ENCODE measurements around the gene NQO1. TPM values are rescaled to one million over a fixed set of nuclear protein-coding genes. Genes with fewer than 3 reads are reported as not detected.

NQO1 gene
- total and polyA plus RNA-seq, 2 of the 4 experiments (the other 2 are of a cell fraction) = 304 to 426 TPM

- Histone ChIP-seq H2AK9ac (replicated peaks; ENCODE audit: low read depth, low read length, poor library complexity) (no peak overlapping the region), H3K9me3 (ENCODE audit: control insufficient read depth, insufficient read depth, low read length) (no peaks in the 10 kb centered on the region), H4K91ac (ENCODE audit: insufficient read depth, low read depth, low read length) (no peak overlapping the region), H2BK20ac (ENCODE audit: low read depth, low read length) (no peak overlapping the region), H4K20me1 (ENCODE audit: insufficient read depth, low read length) (no peaks in the 10 kb centered on the region), H3K14ac (replicated peaks; ENCODE audit: low read depth, low read length) (no peak overlapping the region), H4K5ac (ENCODE audit: low read depth, low read length) (no peak overlapping the region), H2BK5ac (ENCODE audit: low read depth, low read length, poor library complexity, severe bottlenecking) (no peak overlapping the region), H3K4ac (ENCODE audit: low read depth, low read length) (no peak overlapping the region), H2AFZ (replicated peaks; ENCODE audit: low read length, poor library complexity) (no peak overlapping the region), H3K9ac (ENCODE audit: low read depth, low read length) (peak overlapping the region; percentile 82; the same call in 1 of the 2 replicates), H3K4me1 (ENCODE audit: control insufficient read depth, insufficient read depth, low read length) (no peaks in the 10 kb centered on the region; the same call in 1 of the 2 replicates), H3K56ac (ENCODE audit: extremely low read depth, insufficient read depth, low read length) (no peak overlapping the region), H3K9me1 (ENCODE audit: insufficient read depth, low read length) (0 out of 2 replicates have a peak, but pooled peaks cover 3% of the 10 kb centered on the region), H3K23ac (ENCODE audit: low read depth, low read length) (no peak overlapping the region), H3K4me2 (ENCODE audit: low read depth, low read length) (peak overlapping the region; percentile 96; the same call in 1 of the 2 replicates), H3K27me3 (ENCODE audit: control insufficient read depth, insufficient read depth, low read length) (no peaks in the 10 kb centered on the region), H3K27ac (ENCODE audit: insufficient read depth, low read length) (no peak overlapping the region), H2AK5ac (ENCODE audit: low read depth, low read length) (no peak overlapping the region), H3K18ac (ENCODE audit: low read depth, low read length) (no peak overlapping the region), H2BK120ac (ENCODE audit: low read depth, low read length) (no peak overlapping the region), H4K8ac (ENCODE audit: low read depth in 2 of 2, low read length in 2 of 2) (peak overlapping the region in 1 of 2 experiments; percentile 91; a peak in 1 of 4 replicates), H3K36me3 (ENCODE audit: control insufficient read depth, insufficient read depth, low read length) (no peaks in the 10 kb centered on the region), H3K79me1 (ENCODE audit: low read depth in 1 of 2, low read length in 2 of 2) (peaks cover 19 to 39% of the 10 kb centered on the region in 2 experiments), H2BK15ac (ENCODE audit: low read depth, low read length) (no peak overlapping the region), H3K4me3 (ENCODE audit: insufficient read depth, low read depth, low read length) (no peak overlapping the region)
- ChIA-PET CTCF (no interaction called here), POLR2A (ENCODE audit: unreplicated experiment) (no interaction called here)
- intact Hi-C loops (cut with micrococcal nuclease) (no loop called here), dilution Hi-C loops (cut with HindIII; ENCODE audit: low sequenced_read_pairs, unreplicated experiment) (no loop called here), in situ Hi-C loops (cut with MboI; ENCODE audit: low sequenced_read_pairs) (no loop called here)
- DNase-seq (no peak), ATAC-seq (ENCODE audit: low read depth) (no peak)
- no TSS peak for BruUV-seq (replicated peaks)
- no CpG with 5 or more reads among the region's 5 CpGs for WGBS, 2 experiments (ENCODE audit: extremely low coverage in 2 of 2, insufficient read length in 1 of 2)
- no peak for TF ChIP-seq MXI1 (IDR thresholded peaks at IDR 0.05; ENCODE audit: borderline replicate concordance, low read depth, low read length)
- no peak for TF ChIP-seq MAZ (IDR thresholded peaks at IDR 0.05; ENCODE audit: borderline replicate concordance, low read depth, low read length)
- no peak for TF ChIP-seq MAFK (IDR thresholded peaks at IDR 0.05; ENCODE audit: low read depth, low read length)
- TF ChIP-seq RFX5 (IDR thresholded peaks at IDR 0.05; ENCODE audit: low read depth, low read length) = no peak
- no peak for TF ChIP-seq BHLHE40 (IDR thresholded peaks at IDR 0.05; ENCODE audit: low read depth, low read length)
- TF ChIP-seq CHD1 (IDR thresholded peaks at IDR 0.05; ENCODE audit: low read depth, low read length) = no peak
- TF ChIP-seq ELK1 (IDR thresholded peaks at IDR 0.05; ENCODE audit: borderline replicate concordance, low read depth, low read length) = no peak
- no peak for TF ChIP-seq NFE2L2 (IDR thresholded peaks at IDR 0.05; ENCODE audit: low read depth, low read length)
- no peak for TF ChIP-seq CEBPB (IDR thresholded peaks at IDR 0.05; ENCODE audit: low read depth, low read length)
- no peak for TF ChIP-seq CTCF (conservative IDR thresholded peaks at IDR 0.05; ENCODE audit: low read depth, low read length)
- TF ChIP-seq RAD21 (IDR thresholded peaks at IDR 0.05; ENCODE audit: low read length) = no peak
- TF ChIP-seq POLR2A (IDR thresholded peaks at IDR 0.05; ENCODE audit: low read depth, low read length) = no peak
- TF ChIP-seq FOS (IDR thresholded peaks at IDR 0.05; ENCODE audit: low read depth, low read length) = no peak
- no peak for TF ChIP-seq USF2 (IDR thresholded peaks at IDR 0.05; ENCODE audit: low read depth, low read length)
- TF ChIP-seq SMC3 (IDR thresholded peaks at IDR 0.05; ENCODE audit: low read depth, low read length) = no peak
- TF ChIP-seq RCOR1 (IDR thresholded peaks at IDR 0.05; ENCODE audit: insufficient replicate concordance, low read length) = no peak
Measured at GRCh38 chr16:69763599-69763942, 37.2 kb upstream of the NQO1 start.
